GM12878 (cell line): ENCODE results near the gene TRIM56.
A peak's percentile ranks its signal among the peaks of the same experiment; 100 is the strongest.

Experiments used
- HDGF ChIP-seq: fragments of 450-650 bp; IDR thresholded peaks from 2 replicates; pipeline ENCODE4 v1.6.1; 2016; ENCODE audit warnings: antibody characterized with exemption
- LARP7 ChIP-seq: fragments of 450-650 bp; IDR thresholded peaks from 2 replicates; pipeline ENCODE4 v1.6.1; 2017; ENCODE audit warnings: mild to moderate bottlenecking
- NBN ChIP-seq: fragments of 450-650 bp; IDR thresholded peaks from 2 replicates; pipeline ENCODE4 v1.6.1; 2016
- POLR2AphosphoS5 ChIP-seq: IDR thresholded peaks from 2 replicates; pipeline ENCODE4 v1.6.1; 2011; ENCODE audit warnings: mild to moderate bottlenecking, low read length, inconsistent platforms
- TF ChIP-seq, protein P1 (sequence below), 3 experiments: IDR thresholded peaks in 2 of 3; conservative IDR thresholded peaks in 1 of 3; 2 replicates each; pipeline ENCODE4 v1.5.1; 2011; ENCODE audit warnings: low read depth in 3 of 3, low read length in 3 of 3, mild to moderate bottlenecking in 3 of 3, control low read depth in 2 of 3, moderate library complexity in 2 of 3, inconsistent platforms in 1 of 3, mixed read lengths in 1 of 3; ENCODE audit not compliant: control insufficient read depth in 2 of 3, insufficient read depth in 1 of 3; ENCODE audit errors: extremely low read depth in 1 of 3

DNA sequence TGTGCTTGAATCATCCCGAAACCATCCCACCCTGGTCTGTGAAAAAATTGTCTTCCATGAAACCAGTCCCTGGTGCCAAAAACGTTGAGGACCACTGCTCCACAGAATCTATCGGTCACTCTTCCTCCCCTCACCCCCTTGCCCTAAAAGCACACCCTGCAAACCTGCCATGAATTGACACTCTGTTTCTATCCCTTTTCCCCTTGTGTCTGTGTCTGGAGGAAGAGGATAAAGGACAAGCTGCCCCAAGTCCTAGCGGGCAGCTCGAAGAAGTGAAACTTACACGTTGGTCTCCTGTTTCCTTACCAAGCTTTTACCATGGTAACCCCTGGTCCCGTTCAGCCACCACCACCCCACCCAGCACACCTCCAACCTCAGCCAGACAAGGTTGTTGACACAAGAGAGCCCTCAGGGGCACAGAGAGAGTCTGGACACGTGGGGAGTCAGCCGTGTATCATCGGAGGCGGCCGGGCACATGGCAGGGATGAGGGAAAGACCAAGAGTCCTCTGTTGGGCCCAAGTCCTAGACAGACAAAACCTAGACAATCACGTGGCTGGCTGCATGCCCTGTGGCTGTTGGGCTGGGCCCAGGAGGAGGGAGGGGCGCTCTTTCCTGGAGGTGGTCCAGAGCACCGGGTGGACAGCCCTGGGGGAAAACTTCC, 40.8 kb downstream of the TRIM56 start:
- no peak for TF ChIP-seq LARP7
- no peak for TF ChIP-seq HDGF
- TF ChIP-seq POLR2AphosphoS5, result no peak
- TF ChIP-seq, protein P1, sequence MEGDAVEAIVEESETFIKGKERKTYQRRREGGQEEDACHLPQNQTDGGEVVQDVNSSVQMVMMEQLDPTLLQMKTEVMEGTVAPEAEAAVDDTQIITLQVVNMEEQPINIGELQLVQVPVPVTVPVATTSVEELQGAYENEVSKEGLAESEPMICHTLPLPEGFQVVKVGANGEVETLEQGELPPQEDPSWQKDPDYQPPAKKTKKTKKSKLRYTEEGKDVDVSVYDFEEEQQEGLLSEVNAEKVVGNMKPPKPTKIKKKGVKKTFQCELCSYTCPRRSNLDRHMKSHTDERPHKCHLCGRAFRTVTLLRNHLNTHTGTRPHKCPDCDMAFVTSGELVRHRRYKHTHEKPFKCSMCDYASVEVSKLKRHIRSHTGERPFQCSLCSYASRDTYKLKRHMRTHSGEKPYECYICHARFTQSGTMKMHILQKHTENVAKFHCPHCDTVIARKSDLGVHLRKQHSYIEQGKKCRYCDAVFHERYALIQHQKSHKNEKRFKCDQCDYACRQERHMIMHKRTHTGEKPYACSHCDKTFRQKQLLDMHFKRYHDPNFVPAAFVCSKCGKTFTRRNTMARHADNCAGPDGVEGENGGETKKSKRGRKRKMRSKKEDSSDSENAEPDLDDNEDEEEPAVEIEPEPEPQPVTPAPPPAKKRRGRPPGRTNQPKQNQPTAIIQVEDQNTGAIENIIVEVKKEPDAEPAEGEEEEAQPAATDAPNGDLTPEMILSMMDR (IDR thresholded peaks at IDR 0.05 in 2 of 3, conservative IDR thresholded peaks at IDR 0.05 in 1 of 3; ENCODE audit: control insufficient read depth in 2 of 3, extremely low read depth in 1 of 3, insufficient read depth in 1 of 3, low read depth in 3 of 3, low read length in 3 of 3), result 0 out of 6 replicates have a peak, but pooled peaks of 1 of the 3 experiments have one; percentile 3
- no peak for TF ChIP-seq NBN
